HG03108 (cell line): Measurements from ENCODE around the gene HTR3C.
"Not testable (repeated sequence)": the region's sequence is repeated elsewhere in the genome, so short reads cannot be mapped to it uniquely, and the experiment has no call there.

Source experiments
- ATAC-seq: cut with Tn5 transposase; IDR thresholded peaks from one replicate; pipeline ENCODE4 v1.9.1; 2021; ENCODE audit warnings: moderate library complexity; ENCODE audit not compliant: unreplicated experiment

The HTR3C gene

DNA sequence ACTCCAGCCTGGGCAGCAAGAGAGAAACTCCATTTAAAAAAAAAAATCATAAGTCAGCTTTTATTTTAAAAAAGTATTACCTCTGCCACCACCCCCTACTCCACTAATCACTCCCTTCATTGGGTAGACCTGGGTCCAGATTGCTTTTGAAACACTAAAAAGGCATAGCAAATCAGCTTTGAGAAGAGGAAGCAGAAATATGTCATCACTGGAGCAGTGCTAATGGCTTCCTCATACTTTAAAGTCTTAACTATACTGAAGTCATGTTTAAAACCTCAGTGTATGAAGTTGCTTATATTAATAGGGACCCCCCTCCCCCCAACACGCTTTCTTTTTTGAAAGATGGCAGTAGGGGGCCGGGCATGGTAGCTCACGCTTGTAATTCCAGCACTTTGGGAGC lies 22.3 kb upstream of the HTR3C start:
- no peak for ATAC-seq

DNA sequence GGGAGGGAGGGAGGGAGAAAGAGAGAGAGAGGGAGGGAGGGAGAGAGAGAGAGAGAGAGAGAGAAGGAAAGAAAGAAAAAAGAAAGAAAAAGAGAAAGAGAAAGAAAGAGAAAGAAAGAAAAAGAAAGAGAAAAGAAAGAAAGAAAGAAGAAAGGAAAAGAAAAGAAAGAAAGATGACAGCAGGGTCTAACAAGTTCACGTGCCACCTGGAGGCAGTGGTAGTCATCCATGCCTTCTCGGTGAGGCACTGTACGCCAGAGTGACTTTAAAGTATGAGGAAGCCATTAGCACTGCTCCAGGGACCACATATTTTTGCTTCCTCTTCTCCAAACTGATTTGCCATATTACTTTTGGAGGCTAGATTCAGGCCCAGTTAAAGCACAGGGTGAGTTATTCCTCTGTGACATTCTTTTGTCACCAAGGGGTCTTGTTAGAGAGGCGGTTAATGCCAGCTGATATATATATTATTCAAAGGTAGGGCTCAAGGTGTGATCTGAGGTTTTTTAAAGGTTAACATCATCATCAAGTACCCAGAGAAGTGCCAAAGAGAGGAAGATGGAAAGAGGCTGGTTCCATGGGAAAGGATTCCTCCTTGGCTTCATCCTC lies 21.6 kb upstream of the HTR3C start, which contains the start of gene HTR3D:
HTR3D (plus strand) TSS at position 556 of the 606 bp plus-strand sequence; CDS start at position 556, 0 bp downstream.
- no peak for ATAC-seq

DNA sequence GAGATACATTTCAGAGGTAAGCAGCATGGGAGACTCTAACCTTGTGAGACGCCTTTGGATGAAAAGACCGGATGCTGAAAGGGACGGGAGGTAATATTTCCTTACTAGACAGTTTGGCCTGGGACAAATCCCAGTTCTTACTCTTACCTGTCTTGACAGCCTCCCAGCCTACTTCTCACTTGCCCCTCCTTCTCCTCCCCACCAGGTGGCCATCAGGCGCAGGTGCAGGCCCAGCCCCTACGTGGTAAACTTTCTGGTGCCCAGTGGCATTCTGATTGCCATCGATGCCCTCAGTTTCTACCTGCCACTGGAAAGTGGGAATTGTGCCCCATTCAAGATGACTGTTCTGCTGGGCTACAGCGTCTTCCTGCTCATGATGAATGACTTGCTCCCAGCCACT lies 15.0 kb upstream of the HTR3C start:
- no peak for ATAC-seq

DNA sequence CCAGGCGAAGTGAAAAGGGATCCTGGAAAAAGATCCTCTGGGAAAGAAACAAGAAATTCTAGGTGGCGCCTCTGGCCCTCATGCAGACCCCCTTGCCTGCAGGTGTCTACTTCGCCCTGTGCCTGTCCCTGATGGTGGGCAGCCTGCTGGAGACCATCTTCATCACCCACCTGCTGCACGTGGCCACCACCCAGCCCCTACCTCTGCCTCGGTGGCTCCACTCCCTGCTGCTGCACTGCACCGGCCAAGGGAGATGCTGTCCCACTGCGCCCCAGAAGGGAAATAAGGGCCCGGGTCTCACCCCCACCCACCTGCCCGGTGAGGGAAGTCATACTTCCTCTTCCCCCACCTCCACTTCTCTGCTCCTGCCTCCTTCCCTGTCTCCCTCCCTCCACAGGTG lies 14.5 kb upstream of the HTR3C start:
- not testable (repeated sequence) for ATAC-seq

DNA sequence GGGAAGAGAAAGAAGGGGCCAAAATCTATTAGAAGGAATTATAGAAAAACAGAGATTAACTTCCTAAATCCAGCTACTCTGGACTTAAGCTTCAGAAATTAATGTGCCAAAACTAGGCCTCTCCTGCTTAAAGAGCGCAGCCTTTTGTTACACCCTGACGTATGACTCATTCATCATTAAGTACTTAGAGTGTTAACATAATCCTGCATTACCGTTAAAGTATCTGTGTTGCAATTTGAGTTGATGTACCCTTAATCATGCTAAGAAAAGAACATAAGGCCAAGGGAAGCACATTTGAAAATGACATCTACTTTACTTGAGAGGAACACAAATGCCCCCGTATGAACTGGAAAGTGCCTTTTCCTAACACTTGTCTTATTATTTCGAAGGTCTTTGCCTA lies 13.4 kb upstream of the HTR3C start:
- no peak for ATAC-seq

DNA sequence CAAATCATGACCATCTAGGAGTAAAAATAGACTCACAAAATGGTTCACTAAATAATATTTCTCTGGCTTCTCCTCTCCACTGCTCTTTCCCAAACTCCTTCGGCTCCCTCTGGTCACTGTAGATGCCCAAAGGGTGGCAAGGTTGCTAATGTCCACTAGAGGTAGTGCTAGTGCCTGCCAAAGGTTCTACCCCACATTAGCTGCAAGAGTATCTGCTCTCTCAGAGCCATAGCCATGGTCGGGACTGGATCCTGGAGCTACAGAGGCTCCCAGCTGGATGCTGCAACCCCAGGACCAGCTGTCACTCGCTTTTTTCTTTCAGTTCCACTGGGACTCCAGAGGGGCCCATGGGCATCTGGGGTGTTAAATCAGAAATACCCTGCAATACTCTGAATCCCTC lies 12.8 kb upstream of the HTR3C start:
- ATAC-seq = no peak

DNA sequence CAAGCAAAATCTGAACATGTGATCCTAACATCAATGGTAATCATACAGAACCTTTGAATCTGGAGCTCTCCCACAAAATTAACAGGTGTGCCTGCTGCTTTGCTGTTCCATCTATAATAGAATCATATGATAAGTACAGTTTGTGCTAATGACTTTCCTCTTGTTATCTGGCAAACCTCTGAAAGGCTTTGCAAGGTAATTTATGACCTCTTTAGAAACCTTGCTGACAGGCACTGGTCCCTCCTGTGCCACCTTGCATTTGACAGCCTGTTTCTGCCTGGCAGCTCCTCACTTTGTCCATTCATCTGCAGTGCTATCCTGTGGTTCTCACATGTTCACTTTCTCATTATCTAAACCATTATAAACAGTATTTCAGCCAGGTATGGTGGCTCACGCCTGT lies 10.2 kb upstream of the HTR3C start:
- no peak for ATAC-seq

DNA sequence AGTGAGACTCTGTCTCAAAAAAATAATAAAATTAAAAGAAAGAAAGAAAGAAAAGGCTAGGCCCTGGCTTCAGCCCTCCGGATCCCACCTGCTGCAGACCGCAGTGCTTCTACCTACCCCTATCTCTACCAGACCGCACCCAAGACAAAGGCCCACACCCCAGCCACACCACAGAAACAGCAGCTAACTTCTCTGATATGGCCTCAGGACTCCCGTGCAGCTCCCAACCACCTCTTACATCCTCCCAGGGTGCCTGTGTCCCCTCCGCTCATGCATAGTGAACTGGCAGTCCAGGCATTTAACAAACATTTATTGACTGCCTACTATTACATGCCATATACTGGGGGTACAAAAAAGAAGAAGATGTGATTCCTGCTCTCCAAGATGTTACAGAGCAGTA lies 6.9 kb upstream of the HTR3C start:
- no peak for ATAC-seq

DNA sequence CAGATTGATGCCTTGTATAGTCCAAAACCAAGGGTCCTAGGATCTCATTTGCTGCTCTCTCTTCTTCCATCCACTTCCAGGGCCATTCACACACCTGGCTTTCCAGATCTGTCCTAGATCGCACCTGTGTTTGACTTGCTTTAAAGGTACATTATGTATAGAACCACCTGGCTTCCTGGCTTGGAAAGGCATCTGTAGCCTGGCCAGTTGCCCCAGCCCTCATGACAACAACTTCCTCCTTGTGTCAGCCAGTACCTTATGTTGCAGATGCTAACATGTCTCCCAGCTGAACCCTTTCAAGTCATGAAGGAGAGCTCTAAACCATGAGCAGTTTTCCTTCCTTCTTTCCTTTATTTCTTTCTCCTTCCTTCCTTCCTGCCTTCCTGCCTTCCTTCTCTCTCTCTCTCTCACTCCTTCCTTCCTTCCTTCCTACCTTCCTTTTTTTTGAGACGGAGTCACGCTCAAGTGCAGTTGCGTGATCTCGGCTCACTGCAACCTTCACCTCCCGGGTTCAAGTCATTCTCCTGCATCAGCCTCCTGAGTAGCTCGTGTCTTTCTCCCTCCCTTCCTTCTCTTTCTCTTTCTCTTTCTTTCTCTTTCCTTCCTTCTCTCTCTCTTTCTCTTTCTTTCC lies 2.5 kb upstream of the HTR3C start:
- ATAC-seq = no peak

DNA sequence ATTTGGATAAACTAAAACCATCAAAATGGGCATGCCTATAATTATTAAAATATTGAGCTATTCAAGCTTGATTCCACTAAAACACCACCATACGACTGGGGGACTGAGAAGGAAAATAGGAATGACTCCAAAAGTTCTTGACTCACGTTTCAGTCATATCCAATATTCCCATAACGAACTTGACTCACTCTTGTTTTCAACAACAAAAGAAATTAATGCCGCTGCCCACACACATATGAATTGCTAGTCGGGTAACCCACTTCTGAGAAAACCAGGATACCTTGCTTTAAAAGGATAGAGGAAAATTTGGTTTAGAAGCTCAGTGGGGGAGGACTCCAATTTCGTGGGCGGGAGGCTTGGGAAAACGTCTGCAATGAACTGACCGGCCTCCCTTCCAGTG lies 5.2 kb downstream of the HTR3C start:
- ATAC-seq = no peak

DNA sequence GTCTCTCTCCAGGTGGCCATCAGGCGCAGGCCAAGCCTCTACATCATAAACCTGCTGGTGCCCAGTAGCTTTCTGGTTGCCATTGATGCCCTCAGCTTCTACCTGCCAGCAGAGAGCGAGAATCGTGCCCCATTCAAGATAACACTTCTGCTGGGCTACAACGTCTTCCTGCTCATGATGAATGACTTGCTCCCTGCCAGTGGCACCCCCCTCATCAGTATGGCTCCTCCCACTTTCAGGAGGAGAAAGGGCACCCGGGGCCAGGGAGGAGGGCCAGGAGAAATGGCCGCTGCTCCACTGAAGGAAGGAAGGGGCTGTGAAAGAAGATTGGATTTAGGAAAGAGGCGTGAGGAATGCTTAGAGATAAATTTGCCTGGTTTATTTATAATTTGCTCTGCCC lies 6.6 kb downstream of the HTR3C start:
- ATAC-seq = no peak

DNA sequence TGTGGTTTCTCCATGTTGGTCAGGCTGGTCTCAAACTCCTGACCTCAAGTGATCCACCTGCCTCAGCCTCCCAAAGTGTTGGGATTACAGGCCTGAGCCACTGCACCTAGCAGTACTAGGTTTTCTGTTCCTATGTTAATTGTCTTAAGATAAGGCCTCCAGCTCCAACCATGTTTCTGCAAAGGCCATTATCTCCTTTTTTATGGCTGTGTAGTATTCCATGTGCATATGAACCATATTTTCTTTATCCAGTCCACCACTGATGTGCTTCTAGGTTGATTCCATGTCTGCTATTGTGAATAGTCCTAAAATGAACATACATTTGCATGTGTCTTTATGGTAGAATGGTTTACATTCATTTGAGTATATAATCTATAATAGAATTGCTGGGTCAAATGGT lies 9.8 kb downstream of the HTR3C start:
- ATAC-seq = no peak

DNA sequence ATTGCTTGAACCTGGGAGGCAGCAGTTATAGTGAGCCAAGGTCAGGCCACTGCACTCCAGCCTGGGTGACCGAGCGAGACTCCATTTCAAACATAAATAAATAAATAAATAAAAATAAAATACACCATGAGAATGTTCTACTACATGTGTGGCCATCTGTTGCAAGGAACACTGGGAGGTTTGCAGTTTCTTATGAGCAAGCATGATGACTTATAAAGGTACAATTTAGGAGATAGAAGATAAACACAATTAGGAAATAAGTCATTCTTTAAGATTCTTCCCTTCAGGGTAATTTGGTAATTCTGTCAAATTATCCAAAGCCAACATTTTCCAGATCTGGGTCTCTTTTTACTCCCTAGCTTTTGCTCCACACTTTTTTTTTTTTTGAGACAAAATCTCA lies 13.4 kb downstream of the HTR3C start:
- no peak for ATAC-seq

DNA sequence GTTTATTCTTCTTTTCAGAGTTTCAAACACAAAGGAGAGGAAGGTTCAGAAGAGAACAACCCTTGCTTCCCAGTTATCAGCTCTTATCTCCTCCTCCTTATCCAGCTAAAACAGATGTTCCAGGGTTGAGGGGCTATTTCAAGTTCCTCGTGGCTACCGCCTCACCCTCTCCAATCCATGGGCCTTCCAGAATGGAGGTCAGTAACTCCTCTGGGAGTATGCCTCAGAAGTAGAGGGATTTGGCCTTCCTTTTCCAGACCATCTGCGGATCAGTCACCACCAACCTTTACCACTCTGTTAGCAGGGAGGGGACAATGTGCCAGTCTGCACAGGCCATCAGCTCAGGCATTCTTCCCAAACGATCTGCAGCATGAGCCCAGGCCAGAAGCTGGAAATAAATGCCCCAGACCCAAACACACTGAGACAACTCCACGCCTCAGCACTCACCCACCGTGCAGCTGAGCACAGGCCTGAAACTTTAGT lies 14.8 kb downstream of the HTR3C start:
- no peak for ATAC-seq

DNA sequence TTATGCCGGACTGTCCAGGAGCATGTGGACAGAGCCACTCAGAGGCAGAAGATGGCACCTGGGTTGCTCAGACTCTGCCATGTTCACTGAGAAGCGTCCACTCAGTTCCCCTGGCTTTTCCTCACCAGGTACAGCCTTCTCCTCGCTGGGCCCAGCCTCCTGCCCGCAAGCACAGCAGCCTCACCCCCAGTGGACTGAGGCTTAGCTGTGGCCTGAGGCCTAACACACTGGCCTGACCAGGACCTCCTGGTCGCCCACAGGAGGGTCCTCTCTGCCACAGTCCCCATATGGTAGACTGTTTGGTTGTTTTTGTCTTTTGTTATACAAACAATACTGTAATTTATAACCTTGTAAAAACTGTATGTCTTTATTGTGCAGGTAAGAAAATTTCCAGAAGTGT lies 15.5 kb downstream of the HTR3C start:
- no peak for ATAC-seq

DNA sequence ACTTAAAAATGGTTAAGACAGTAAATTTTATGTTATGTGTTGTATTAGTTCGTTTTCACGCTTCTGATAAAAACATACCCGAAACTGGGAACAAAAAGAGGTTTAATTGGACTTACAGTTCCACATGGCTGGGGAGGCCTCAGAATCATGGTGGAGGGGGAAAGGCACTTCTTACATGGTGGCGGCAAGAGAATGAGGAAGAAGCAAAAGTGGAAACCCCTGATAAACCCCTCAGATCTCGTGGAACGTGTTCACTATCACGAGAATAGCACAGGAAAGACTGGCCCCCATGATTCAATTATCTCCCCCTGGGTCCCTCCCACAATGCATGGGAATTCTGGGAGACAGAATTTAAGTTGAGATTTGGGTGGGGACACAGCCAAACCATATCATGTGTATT lies 18.3 kb downstream of the HTR3C start:
- not testable (repeated sequence) for ATAC-seq

DNA sequence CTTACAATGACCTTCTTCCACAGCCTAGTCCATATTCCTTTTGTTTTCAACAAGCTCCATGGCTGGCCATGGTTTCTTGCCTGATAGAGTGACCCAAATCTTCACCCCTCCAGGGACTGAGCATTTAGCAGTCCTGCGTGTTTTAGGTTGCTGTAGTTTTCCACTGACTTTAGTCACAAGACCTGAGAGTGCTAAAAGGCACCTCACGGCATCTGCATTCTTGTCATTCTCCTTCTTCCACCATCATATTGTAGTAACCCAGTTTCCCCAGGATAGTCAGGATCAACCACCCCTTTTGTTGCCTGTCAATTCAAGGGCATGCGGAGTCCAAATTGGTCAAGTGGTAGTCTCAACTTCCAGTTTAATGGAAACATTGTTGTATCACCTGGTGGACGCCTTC lies 20.8 kb downstream of the HTR3C start:
- no peak for ATAC-seq

DNA sequence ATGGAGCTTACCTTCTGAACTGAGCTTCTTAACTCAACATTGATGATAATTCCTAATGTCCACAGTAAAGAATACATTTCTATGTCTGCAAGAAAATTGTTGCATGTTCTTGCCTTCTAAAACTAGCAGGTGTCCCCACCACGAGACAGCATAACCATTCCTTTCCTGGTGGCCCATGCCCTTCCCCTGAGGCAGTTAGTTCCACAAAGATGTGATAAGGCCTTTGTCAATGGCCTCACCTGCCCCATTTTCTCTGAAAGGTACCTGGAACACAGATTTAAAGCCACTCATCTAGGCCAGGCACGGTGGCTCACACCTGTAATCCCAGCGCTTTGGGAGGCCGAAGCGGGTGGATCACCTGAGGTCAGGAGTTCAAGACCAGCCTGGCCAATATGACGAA lies 23.1 kb downstream of the HTR3C start:
- ATAC-seq = no peak

DNA sequence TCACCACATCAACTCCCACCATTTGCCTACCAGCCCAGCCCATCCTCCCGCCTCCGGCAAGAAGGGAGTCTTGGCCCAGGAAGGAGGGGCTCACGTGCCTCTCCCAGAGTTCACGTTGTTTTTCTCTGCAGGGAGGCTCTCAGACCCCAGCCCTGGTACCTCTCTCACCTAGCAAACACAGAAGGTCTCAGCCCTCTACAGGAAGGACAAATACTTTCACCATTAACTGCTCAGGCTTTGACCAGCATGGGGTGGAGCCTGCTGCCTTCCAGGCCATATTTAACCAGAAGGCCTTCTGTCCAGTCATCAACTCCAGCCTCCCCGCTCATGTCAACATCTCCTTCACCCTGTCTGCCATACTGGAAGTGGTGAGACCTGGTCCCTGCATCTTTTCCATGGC lies 25.0 kb downstream of the HTR3C start:
- no peak for ATAC-seq

DNA sequence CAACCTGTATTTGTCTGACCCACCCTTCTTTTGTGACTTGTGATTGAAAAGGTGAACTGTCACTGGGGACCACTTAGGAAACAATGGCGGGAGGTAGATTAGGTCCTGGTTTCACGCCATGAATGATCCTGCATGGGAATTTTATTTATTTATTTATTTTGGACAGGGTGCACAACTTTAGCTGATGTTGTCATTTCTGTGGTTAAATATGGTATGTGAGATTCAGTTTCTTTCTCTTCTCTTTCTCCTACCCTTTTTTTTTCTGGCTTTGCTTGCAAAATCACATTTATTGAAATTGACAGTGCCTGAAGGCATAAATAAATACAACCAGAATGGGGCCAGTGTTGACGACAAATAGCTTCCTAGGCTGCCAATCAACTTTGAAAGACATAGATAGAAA lies 26.0 kb downstream of the HTR3C start:
- no peak for ATAC-seq

DNA sequence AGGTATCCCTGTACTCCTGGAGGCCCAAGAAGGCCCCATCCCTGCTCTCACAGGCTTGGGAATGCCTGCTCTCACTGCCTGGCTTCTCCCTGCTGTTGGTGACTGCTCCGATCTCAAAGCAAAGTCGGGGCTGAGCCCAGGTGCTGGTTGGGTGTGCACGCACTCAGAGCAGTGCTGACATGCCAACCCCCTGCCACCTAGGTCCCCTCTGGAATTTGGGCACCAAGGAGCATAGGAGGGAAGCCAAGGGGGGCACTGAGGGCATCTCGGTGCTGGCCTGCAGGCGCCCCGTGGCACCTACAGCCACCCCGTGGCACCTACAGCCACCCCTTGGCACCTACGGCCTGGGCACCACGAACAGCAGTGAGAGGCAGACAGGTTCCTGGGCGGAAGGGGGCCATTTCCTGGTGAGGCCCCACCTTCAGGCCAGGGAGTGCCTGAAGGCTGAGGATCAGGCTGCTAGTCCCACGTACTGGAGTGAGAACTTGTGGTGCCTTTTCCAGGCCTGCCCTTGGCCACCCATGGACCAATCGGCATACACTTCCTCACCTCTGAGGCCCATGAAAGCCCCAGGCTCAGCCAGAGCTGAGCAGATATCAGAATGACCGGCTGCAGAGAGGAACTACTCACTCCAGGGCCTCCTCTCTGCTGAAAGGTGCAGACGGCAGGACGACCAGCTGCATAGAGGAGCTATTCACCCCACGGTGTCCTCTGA lies 28.4 kb downstream of the HTR3C start:
- ATAC-seq = no peak

DNA sequence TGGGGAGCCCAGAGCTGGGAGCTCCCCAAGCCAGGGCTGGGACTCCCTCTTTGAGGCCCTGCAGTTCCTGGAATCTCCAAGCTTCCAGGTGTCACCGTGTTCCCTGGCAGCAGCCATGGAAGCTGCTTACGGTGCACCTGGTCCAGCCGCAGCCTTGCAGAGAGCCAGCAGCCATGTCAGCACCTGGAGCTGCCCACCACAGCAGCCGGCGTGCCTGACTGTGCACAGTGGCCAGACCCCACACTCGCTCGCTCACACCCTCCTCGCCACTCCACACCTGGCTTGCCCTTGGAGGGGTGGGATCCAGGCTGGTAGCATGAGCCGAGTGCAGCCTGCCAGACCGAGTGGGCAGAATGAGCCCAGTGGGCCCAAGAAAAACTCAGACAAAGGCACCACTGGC lies 29.2 kb downstream of the HTR3C start:
- no peak for ATAC-seq
